Transverse colon (tissue), 4 donors: ENCODE measurements around the gene JAKMIP1. TPM values are rescaled to one million over a fixed set of nuclear protein-coding genes. Genes with fewer than 3 reads are reported as not detected.

Source experiments
- DNase-seq: peaks from one replicate; pipeline ENCODE4 v3.0.0-alpha.2; 2019
- H3K27ac ChIP-seq, 4 donors: fragments of 200-600 bp; sonication (generic); 2 replicates each; pipeline ENCODE4 v1.5.1; 2016 to 2018; ENCODE audit warnings: inconsistent platforms in 4 of 4
- H3K27me3 ChIP-seq: fragments of 200-600 bp; sonication (generic); 2 replicates; pipeline ENCODE4 v1.5.1; 2017; ENCODE audit warnings: inconsistent platforms
- H3K36me3 ChIP-seq, 4 donors: fragments of 200-600 bp; sonication (generic); 2 replicates each; pipeline ENCODE4 v1.5.1; 2017 to 2019; ENCODE audit warnings: inconsistent platforms in 4 of 4
- H3K4me1 ChIP-seq, 4 donors: fragments of 200-600 bp; sonication (generic); 2 replicates each; pipeline ENCODE4 v1.5.1; 2017 to 2020; ENCODE audit warnings: inconsistent platforms in 4 of 4
- H3K4me3 ChIP-seq, 4 donors: fragments of 200-600 bp; sonication (generic); 1 replicate in 1 of 4; 2 replicates in 3 of 4; pipeline versions ENCODE4 v1.5.1 to v1.6.1; 2017 to 2019; ENCODE audit warnings: inconsistent platforms in 4 of 4
- H3K9me3 ChIP-seq, 2 donors: fragments of 200-600 bp; sonication (generic); 2 replicates each; pipeline ENCODE4 v1.5.1; 2017 to 2019; ENCODE audit warnings: inconsistent platforms in 2 of 2
- EP300 ChIP-seq: sonication (generic); formaldehyde crosslinking; IDR thresholded peaks from one replicate; pipeline ENCODE4 v1.6.1; 2017; ENCODE audit warnings: antibody characterized with exemption, low read depth
- POLR2A ChIP-seq: fragments of 450-650 bp; IDR thresholded peaks from one replicate; pipeline ENCODE4 v1.6.1; 2016; ENCODE audit warnings: antibody characterized with exemption, mild to moderate bottlenecking, moderate library complexity
- POLR2AphosphoS5 ChIP-seq, 3 donors: sonication (generic); formaldehyde crosslinking; IDR thresholded peaks; one replicate each; pipeline ENCODE4 v1.6.1; 2016; ENCODE audit warnings: antibody characterized with exemption in 3 of 3
- WGBS, 2 donors: methylation state at CpG; one replicate each; pipeline ENCODE4 v1.1.5; 2018; ENCODE audit warnings: low coverage in 1 of 2; 5-methylcytosine and 5-hydroxymethylcytosine counted together
- in situ Hi-C, 4 donors: fragments of 200-750 bp; cut with MboI; loops; one replicate each; pipeline versions ENCODE4 v1.15.0 to v1.15.1; 2017; ENCODE audit warnings: low sequenced_read_pairs in 3 of 4, low pct_ligation_motif_present in 1 of 4, low pct_unique_long_range_greater_than_20kb in 1 of 4
- intact Hi-C: fragments of 100-400 bp; cut with DNase I; formaldehyde crosslinking; loops from one replicate; pipeline ENCODE4 v1.15.1; 2023; ENCODE audit warnings: low total_unique reads
- total RNA-seq, 4 donors: library from RNA; depleted of rRNA; stranded (reverse); fragments of >200 nt; gene quantifications; one replicate each; pipeline ENCODE4 v1.1.0, GENCODE V29; 2016
- TF ChIP-seq, protein P1 (sequence below), 5 experiments: fragments of 200-600 bp in 3 of 5; fragments of 450-650 bp in 2 of 5; sonication (generic) in 3 of 5; IDR thresholded peaks; 1 replicate in 2 of 5; 2 replicates in 3 of 5; pipeline ENCODE4 v1.5.1; 2016 to 2017; ENCODE audit warnings: antibody characterized with exemption in 5 of 5, inconsistent platforms in 3 of 5, mild to moderate bottlenecking in 2 of 5, moderate library complexity in 1 of 5

The JAKMIP1 gene
- total RNA-seq, 4 donors from 2014 or later, result 1.2 to 1.7 TPM; not detected in 2

DNA sequence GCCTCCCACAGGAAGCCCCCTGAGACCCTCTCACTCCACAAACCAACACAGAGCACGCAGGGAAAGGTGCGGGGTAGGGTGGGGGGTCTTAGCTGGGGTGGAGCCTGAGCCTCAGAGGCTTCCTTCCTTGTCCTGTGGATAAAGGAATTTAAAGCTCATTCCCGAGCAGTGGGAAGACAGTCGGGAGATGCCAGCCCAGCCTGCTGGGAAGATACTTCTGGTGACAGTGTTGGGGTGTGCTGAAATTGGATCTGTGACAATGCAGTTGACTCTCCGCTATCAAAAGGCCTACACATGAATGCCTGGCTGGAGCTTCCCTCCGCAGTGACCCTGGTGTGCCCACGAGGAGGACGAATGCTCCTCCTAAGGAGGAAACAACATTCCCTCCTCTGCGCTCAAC is 45.5 kb downstream of the JAKMIP1 start:
- no peaks in the 10 kb centered on the region for H3K36me3 ChIP-seq
- WGBS, 2 donors, result 39 to 64% methylated on average over 2 to 9 of the region's 9 CpGs
- DNase-seq, result no peak

GRCh38 chr4:6153874-6154273 is 46.5 kb downstream of the JAKMIP1 start:
- Histone ChIP-seq H3K27me3 (no peaks in the 10 kb centered on the region), H3K4me3 (no peak overlapping the region), H3K27ac (no peak overlapping the region), H3K9me3 (no peaks in the 10 kb centered on the region), H3K4me1 (no peaks in the 10 kb centered on the region), H3K36me3 (no peaks in the 10 kb centered on the region)
- in situ Hi-C loops, result no loop called here
- intact Hi-C loops, result no loop called here
- 71 to 80% methylated on average over 1 to 7 of the region's 7 CpGs for WGBS, 2 donors
- DNase-seq, result no peak
- TF ChIP-seq, protein P1, sequence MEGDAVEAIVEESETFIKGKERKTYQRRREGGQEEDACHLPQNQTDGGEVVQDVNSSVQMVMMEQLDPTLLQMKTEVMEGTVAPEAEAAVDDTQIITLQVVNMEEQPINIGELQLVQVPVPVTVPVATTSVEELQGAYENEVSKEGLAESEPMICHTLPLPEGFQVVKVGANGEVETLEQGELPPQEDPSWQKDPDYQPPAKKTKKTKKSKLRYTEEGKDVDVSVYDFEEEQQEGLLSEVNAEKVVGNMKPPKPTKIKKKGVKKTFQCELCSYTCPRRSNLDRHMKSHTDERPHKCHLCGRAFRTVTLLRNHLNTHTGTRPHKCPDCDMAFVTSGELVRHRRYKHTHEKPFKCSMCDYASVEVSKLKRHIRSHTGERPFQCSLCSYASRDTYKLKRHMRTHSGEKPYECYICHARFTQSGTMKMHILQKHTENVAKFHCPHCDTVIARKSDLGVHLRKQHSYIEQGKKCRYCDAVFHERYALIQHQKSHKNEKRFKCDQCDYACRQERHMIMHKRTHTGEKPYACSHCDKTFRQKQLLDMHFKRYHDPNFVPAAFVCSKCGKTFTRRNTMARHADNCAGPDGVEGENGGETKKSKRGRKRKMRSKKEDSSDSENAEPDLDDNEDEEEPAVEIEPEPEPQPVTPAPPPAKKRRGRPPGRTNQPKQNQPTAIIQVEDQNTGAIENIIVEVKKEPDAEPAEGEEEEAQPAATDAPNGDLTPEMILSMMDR (IDR thresholded peaks at IDR 0.05), result no peak

More for the DNA sequence above, 45.5 kb downstream of the JAKMIP1 start:
- Histone ChIP-seq H3K9me3 (no peaks in the 10 kb centered on the region), H3K4me1 (no peaks in the 10 kb centered on the region), H3K4me3 (no peak overlapping the region), H3K27ac (no peak overlapping the region), H3K27me3 (no peaks in the 10 kb centered on the region)
- TF ChIP-seq EP300 (no peak), POLR2AphosphoS5 (IDR thresholded peaks at IDR 0.05) (no peak), POLR2A (no peak)
- TF ChIP-seq, protein P1 (IDR thresholded peaks at IDR 0.05), result no peak
- in situ Hi-C loops (no loop called here), intact Hi-C loops (no loop called here)

GRCh38 chr4:6152869-6153705 is 47.3 kb downstream of the JAKMIP1 start:
- Histone ChIP-seq H3K9me3 (no peaks in the 10 kb centered on the region), H3K27ac (no peak overlapping the region), H3K4me1 (no peaks in the 10 kb centered on the region), H3K27me3 (no peaks in the 10 kb centered on the region), H3K4me3 (no peak overlapping the region), H3K36me3 (no peaks in the 10 kb centered on the region)
- intact Hi-C loops, result no loop called here
- no peak for DNase-seq
- TF ChIP-seq POLR2AphosphoS5 (IDR thresholded peaks at IDR 0.05) (no peak), POLR2A (no peak), EP300 (no peak)
- TF ChIP-seq, protein P1 (IDR thresholded peaks at IDR 0.05), result no peak
- in situ Hi-C loops, result no loop called here
- 75 to 80% methylated on average over 1 to 15 of the region's 15 CpGs for WGBS, 2 donors

GRCh38 chr4:6150046-6150735 is 50.2 kb downstream of the JAKMIP1 start:
- H3K4me1 ChIP-seq, result no peaks in the 10 kb centered on the region
- TF ChIP-seq POLR2AphosphoS5 (IDR thresholded peaks at IDR 0.05) (no peak), POLR2A (no peak), EP300 (no peak)
- TF ChIP-seq, protein P1 (IDR thresholded peaks at IDR 0.05), result no peak
- H3K9me3 ChIP-seq, result no peaks in the 10 kb centered on the region
- intact Hi-C loops, result no loop called here
- H3K36me3 ChIP-seq, result no peaks in the 10 kb centered on the region
- no peak overlapping the region for H3K4me3 ChIP-seq
- 85 to 100% methylated on average over 1 to 18 of the region's 18 CpGs for WGBS, 2 donors
- no peak overlapping the region for H3K27ac ChIP-seq
- in situ Hi-C loops, result no loop called here
- H3K27me3 ChIP-seq, result no peaks in the 10 kb centered on the region
- no peak for DNase-seq
